Duodenal mucosa (tissue), 2 donors: ENCODE data around the gene NLRP1.

Experiments used
- H3K27ac ChIP-seq: one replicate; pipeline ENCODE4 v1.7.0; 2013; ENCODE audit warnings: low read depth, low read length
- H3K27me3 ChIP-seq, 2 donors: one replicate each; pipeline ENCODE4 v1.7.0; 2013; ENCODE audit warnings: low read length in 2 of 2, control low read depth in 1 of 2; ENCODE audit not compliant: insufficient read depth in 2 of 2, control insufficient read depth in 1 of 2
- H3K36me3 ChIP-seq, 2 donors: one replicate each; pipeline ENCODE4 v1.7.0; 2013; ENCODE audit warnings: low read length in 2 of 2, control low read depth in 1 of 2; ENCODE audit not compliant: insufficient read depth in 2 of 2, control insufficient read depth in 1 of 2
- H3K4me1 ChIP-seq, 2 donors: one replicate each; pipeline ENCODE4 v1.7.0; 2013; ENCODE audit warnings: low read length in 2 of 2, control low read depth in 1 of 2; ENCODE audit not compliant: insufficient read depth in 2 of 2, control insufficient read depth in 1 of 2
- H3K4me3 ChIP-seq, 2 donors: one replicate each; pipeline ENCODE4 v1.7.0; 2013; ENCODE audit warnings: low read length in 2 of 2, low read depth in 1 of 2
- H3K9ac ChIP-seq, 2 donors: one replicate each; pipeline ENCODE4 v1.7.0; 2013; ENCODE audit warnings: low read length in 2 of 2, low read depth in 1 of 2
- H3K9me3 ChIP-seq, 2 donors: one replicate each; pipeline ENCODE4 v1.7.0; 2013; ENCODE audit warnings: low read length in 2 of 2, control low read depth in 1 of 2; ENCODE audit not compliant: control insufficient read depth in 1 of 2

Gene NLRP1

GRCh38 chr17:5584383-5585286 is at the start of gene NLRP1:
Gene NLRP1 (minus strand): TSS chr17:5584509. CDS start chr17:5583957, 552 bp downstream.
- Histone ChIP-seq H3K27ac (peak within 1 kb of the TSS; percentile 41), H3K9me3 (no peaks in the 10 kb centered on the region), H3K27me3 (peaks cover 0 to 5% of the 10 kb centered on the region in 2 donors), H3K4me1 (peaks cover 22 to 45% of the 10 kb centered on the region in 2 donors), H3K4me3 (peak within 1 kb of the TSS; percentile 66 to 75), H3K36me3 (peaks cover 0 to 6% of the 10 kb centered on the region in 2 donors), H3K9ac (peak within 1 kb of the TSS; percentile 58 to 70)

GRCh38 chr17:5631958-5632590 is 47.8 kb upstream of the NLRP1 start:
- no peaks in the 10 kb centered on the region for H3K27me3 ChIP-seq
- H3K4me1 ChIP-seq, result no peaks in the 10 kb centered on the region
- no peak overlapping the region for H3K9ac ChIP-seq
- H3K27ac ChIP-seq, result no peak overlapping the region
- H3K4me3 ChIP-seq, result no peak overlapping the region
- H3K36me3 ChIP-seq, result no peaks in the 10 kb centered on the region
- no peaks in the 10 kb centered on the region for H3K9me3 ChIP-seq

DNA sequence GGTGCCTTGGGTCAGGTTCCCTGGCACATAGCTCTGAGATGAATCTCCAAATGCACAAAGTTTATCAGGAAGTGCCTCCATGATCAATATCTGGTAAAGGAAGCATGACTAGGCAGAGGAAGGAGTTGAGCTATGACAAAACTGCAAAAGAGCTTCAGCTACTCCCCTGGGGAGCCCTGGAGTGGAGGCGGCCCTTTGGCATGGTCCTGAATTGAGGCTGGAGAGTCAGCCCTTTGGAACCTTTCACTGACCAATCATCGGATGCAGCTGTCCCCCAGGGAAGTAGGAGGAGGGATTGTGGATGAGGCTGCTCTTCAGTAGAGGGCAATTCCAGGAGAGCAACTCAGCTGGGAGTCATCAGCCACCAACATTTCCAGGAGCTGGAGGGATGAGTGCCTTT is 46.1 kb upstream of the NLRP1 start:
- Histone ChIP-seq H3K4me1 (no peaks in the 10 kb centered on the region), H3K36me3 (no peaks in the 10 kb centered on the region), H3K27ac (no peak overlapping the region), H3K27me3 (no peaks in the 10 kb centered on the region), H3K9me3 (no peaks in the 10 kb centered on the region), H3K4me3 (no peak overlapping the region), H3K9ac (no peak overlapping the region)

DNA sequence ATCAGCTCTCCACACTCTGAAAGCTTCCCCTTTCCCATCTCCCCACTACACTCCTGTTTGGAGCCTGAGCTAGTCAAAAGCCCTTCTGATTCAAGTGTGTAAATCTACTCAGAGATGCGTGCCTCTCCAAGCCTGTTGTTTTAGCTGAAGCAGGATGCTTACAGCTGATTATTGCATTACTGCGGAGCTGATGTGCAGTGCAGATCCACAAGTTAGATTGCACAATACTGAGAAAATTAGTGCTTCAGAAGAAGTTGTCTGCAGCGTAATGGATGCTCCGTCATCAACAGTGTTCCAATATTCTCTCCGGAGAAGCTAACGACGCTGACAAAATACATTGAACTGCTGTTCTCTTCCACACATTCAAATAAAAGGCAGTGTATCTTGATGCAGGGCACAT is 44.8 kb upstream of the NLRP1 start:
- no peaks in the 10 kb centered on the region for H3K36me3 ChIP-seq
- H3K4me3 ChIP-seq, result no peak overlapping the region
- H3K27me3 ChIP-seq, result no peaks in the 10 kb centered on the region
- H3K27ac ChIP-seq, result no peak overlapping the region
- H3K4me1 ChIP-seq, result no peaks in the 10 kb centered on the region
- no peak overlapping the region for H3K9ac ChIP-seq
- H3K9me3 ChIP-seq, result no peaks in the 10 kb centered on the region

DNA sequence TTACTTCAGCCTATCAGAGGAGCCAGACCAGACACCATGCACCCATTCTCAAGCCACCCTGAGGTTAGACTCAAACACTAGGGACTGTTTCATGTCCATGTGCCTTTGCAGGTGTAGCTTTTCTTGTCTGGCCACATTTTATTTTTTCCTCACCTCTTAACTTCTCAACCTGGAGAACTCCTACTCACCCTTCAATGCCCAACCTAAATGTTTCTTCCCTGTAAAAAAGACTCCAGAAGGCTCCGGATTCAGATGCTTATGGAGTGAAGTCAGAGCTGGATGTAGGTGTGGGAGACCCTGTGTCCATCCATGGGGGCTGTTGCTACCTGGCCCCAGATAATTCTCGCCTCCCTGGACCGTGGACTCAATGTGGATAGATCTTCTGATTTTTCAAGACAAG is 44.0 kb upstream of the NLRP1 start:
- Histone ChIP-seq H3K4me1 (no peaks in the 10 kb centered on the region), H3K9me3 (no peaks in the 10 kb centered on the region), H3K9ac (no peak overlapping the region), H3K4me3 (no peak overlapping the region), H3K27me3 (no peaks in the 10 kb centered on the region), H3K27ac (no peak overlapping the region), H3K36me3 (no peaks in the 10 kb centered on the region)

- Histone ChIP-seq H3K4me3 (no peak overlapping the region), H3K9me3 (no peaks in the 10 kb centered on the region), H3K36me3 (no peaks in the 10 kb centered on the region), H3K4me1 (no peaks in the 10 kb centered on the region), H3K27me3 (peaks cover 5 to 11% of the 10 kb centered on the region in 2 donors), H3K9ac (no peak overlapping the region), H3K27ac (no peak overlapping the region)
These were observed 39.9 kb upstream of the NLRP1 start for GRCh38 chr17:5624211-5624610.

DNA sequence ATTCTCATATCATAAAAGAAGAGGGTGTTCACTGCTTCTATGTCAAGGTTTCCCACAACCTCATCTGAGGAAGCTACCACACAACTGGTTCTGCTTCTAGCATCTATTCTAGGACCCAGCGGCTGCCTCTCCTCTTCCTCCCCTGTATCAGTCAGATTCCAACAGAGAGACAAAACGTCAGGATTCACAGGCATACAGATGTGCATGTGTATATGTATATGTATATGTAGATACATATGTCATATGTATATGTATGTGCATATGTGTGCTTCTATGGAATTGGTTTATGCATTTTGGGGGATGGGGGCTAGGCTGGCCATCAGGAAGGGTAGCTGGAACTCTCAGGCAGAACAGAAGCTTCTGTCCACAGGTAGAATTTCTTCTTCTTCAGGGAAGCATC is 37.4 kb upstream of the NLRP1 start:
- no peaks in the 10 kb centered on the region for H3K4me1 ChIP-seq
- H3K36me3 ChIP-seq, result no peaks in the 10 kb centered on the region
- no peak overlapping the region for H3K4me3 ChIP-seq
- peaks cover 5 to 11% of the 10 kb centered on the region in 2 donors for H3K27me3 ChIP-seq
- H3K9ac ChIP-seq, result no peak overlapping the region
- H3K9me3 ChIP-seq, result no peaks in the 10 kb centered on the region
- no peak overlapping the region for H3K27ac ChIP-seq

DNA sequence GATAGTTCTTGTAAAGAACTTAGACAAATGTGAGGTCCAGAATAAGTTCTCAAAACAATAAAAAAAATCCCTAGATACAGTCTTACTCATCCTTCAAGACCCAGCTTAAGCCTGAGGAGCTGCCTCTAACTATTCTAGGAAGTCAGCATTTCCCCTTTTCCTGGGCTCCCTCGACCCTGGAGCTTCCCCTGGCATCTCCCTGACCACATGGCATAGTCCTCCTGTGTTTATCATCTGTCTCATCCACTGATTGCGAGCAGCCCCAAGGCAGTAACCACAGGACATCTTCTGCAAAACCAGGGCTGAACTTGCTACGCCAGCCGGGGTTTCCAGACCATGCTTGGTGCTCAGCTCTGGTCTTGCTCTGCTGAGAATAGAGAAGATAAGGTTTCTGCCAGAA is 36.7 kb upstream of the NLRP1 start:
- H3K9me3 ChIP-seq, result no peaks in the 10 kb centered on the region
- H3K9ac ChIP-seq, result no peak overlapping the region
- peaks cover 5 to 14% of the 10 kb centered on the region in 2 donors for H3K27me3 ChIP-seq
- no peak overlapping the region for H3K27ac ChIP-seq
- no peaks in the 10 kb centered on the region for H3K4me1 ChIP-seq
- H3K36me3 ChIP-seq, result no peaks in the 10 kb centered on the region
- no peak overlapping the region for H3K4me3 ChIP-seq

GRCh38 chr17:5619088-5619740 is 34.9 kb upstream of the NLRP1 start:
- no peak overlapping the region for H3K27ac ChIP-seq
- H3K4me3 ChIP-seq, result no peak overlapping the region
- H3K36me3 ChIP-seq, result no peaks in the 10 kb centered on the region
- H3K27me3 ChIP-seq, result peaks cover 5 to 14% of the 10 kb centered on the region in 2 donors
- H3K4me1 ChIP-seq, result no peaks in the 10 kb centered on the region
- H3K9me3 ChIP-seq, result no peaks in the 10 kb centered on the region
- no peak overlapping the region for H3K9ac ChIP-seq

DNA sequence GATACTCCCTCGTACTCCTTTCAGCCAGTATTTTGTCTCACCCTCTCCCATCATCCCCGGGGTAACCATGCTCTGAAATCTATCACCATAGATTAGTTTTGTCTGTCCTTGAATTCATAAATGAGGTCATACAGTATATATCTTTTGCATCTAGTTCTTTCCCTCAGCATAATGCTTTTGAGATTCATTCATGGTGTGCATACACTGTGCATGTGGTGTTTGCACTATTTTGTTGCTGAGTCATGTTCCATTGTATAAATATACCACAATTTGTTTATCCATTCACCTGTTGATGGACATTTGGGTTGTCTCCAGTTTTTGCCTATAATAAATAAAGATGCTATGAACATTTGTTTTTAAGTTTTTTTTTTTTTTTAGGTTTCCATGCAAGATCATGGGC is 34.2 kb upstream of the NLRP1 start:
- Histone ChIP-seq H3K4me3 (no peak overlapping the region), H3K4me1 (no peaks in the 10 kb centered on the region), H3K27me3 (peaks cover 5 to 14% of the 10 kb centered on the region in 2 donors), H3K9ac (no peak overlapping the region), H3K9me3 (no peaks in the 10 kb centered on the region), H3K36me3 (no peaks in the 10 kb centered on the region), H3K27ac (no peak overlapping the region)
